HK-2 (cell line): ENCODE results near the gene USP31.

Experiments
- DNase-seq: peaks from one replicate; pipeline ENCODE4 v3.0.0-alpha.2; 2018; ENCODE audit not compliant: unreplicated experiment

The USP31 gene

DNA sequence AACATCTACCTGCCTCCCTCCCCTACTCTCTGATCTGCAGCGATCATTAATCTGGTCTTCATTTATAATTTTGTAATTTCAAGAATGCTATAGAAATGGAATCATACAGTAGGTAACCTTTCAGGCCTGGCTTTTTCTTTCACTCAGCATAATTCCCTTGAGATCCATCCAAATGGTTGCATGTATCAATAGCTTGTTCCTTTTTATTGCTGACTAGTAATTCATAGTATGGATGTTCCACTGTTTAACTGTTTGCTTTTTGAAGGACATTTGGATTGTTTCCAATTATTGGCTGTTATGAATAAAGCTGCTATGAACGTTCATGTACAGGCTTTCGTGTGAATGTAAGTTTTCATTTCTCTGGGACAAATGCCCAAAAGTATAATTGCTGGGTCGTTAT is 125.2 kb downstream of the USP31 start:
- DNase-seq = no peak

DNA sequence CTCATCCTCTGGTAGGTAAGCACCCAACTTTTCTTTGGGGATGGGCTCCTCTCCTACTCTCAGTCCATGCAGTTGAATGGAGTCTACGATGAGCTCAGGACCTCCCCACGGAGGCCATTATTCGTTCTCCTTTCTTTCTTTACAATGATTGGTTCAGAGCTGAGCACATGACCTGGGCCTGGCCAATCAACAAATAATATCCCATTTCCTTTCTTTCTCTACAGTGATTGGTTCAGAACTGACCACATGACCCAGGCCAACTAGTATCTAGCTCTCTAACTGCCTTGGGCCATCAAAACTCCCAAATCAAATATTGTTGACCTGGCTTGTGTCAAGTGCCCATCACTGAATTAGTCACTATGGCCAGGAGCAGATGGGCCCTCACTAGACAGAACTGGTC is 129.2 kb downstream of the USP31 start:
- DNase-seq = no peak

DNA sequence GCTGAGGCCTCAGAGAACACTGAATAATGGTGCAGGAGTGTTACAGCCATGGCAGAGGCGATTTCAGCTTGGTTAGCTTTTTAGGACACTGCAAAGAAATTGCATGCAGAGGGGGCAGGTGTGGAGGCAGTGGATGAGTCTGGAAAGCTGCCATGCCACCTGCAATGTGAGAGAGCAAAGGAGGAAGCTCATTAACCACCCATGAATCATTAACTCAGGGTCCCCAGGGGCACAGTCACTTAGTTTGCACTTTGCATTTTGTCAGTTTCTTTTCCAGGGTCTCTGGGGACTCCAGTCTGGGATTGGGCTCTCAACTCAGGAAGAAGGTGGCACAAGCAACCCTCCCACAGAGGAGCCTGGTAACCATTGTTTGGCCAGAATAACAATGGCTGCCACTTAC is 132.9 kb downstream of the USP31 start:
- no peak for DNase-seq

DNA sequence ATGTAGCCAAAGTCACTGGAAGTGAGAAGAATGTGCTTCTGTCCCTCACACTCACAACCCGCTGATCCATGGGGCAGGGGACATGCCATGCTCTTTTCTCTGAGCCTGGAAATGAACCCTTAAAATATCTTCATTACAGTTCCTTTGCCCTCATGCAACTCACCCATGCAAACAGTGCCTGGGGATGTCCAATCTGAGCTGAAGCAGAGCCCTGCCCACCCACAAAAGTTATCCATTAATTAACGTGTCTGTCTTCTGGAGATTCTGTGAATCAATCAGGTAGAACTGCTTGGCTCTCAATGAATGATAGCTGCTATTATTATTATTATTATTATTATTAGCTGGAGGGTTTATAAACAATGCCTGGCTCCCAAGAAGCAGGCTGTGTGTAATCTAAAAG is 133.7 kb downstream of the USP31 start:
- no peak for DNase-seq

DNA sequence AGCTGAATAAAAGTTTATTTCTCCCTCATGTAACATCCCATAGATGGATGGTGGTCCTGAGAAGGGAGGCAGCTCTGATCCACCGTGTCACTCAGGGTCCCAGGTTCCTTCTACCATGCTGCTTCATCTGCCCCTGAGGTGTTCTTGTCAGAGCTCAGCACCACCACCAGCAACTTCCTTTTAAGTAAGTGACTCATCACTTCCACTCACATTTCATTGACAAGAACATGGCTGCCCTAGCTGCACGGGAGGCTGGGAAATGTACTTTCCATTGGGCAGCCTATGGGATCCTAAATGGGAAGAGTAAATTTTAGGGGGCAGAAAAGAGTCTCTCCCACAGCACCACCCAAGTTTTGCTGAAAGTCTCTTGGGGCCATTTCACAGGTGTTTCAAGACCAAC is 134.7 kb downstream of the USP31 start:
- no peak for DNase-seq
